ENCODE data around the gene CARF.

- no peak for TF ChIP-seq CTCF (IDR thresholded peaks at IDR 0.05)
- TF ChIP-seq POLR2A (IDR thresholded peaks at IDR 0.05) = no peak
Measured at GRCh38 chr2:202885190-202885589, 26.9 kb upstream of the CARF start.
